Panc1 (cell line): ENCODE results near the gene GCAT.

Source experiments
- CTCF ChIP-seq: fragments of 450-650 bp; IDR thresholded peaks from 2 replicates; pipeline ENCODE4 v1.5.1; 2017; ENCODE audit warnings: mild to moderate bottlenecking
- POLR2AphosphoS5 ChIP-seq: IDR thresholded peaks from 2 replicates; pipeline ENCODE4 v1.6.1; 2012; ENCODE audit warnings: mild to moderate bottlenecking, low read depth, low read length, moderate library complexity
- SIN3A ChIP-seq: IDR thresholded peaks from 2 replicates; pipeline ENCODE4 v1.6.1; 2012; ENCODE audit warnings: low read depth, mild to moderate bottlenecking, low read length, moderate library complexity, borderline replicate concordance; ENCODE audit not compliant: insufficient read depth

- TF ChIP-seq CTCF, result no peak
- peak; percentile 78; the same call in 1 of the 2 replicates for TF ChIP-seq SIN3A
- no peak for TF ChIP-seq POLR2AphosphoS5
Measured at GRCh38 chr22:37802310-37803194, 5.2 kb upstream of the GCAT start.
